DMS53 (cell line): Measurements from ENCODE around the gene PIPOX.

Experiments
- DNase-seq: peaks from one replicate; lab custom pipeline; 2025; lab: John Stamatoyannopoulos, UW

Gene PIPOX

GRCh38 chr17:29099527-29099926 lies 56.6 kb downstream of the PIPOX start:
- DNase-seq: no peak

- DNase-seq: no peak
Measured at GRCh38 chr17:29100296-29100695, 57.4 kb downstream of the PIPOX start.

GRCh38 chr17:29102046-29102445 lies 59.1 kb downstream of the PIPOX start:
- DNase-seq: no peak

GRCh38 chr17:29102741-29103181 lies 59.8 kb downstream of the PIPOX start:
- DNase-seq: no peak

- DNase-seq: no peak
Measured at GRCh38 chr17:29103341-29103740, 60.4 kb downstream of the PIPOX start.
